ENCODE results near the gene CYSTM1.

Gene CYSTM1

GRCh38 chr5:140202078-140202477 lies 27.1 kb downstream of the CYSTM1 start:
- H3K4me3 ChIP-seq (ENCODE audit: low read depth, low read length) = no peak overlapping the region
- no peak for TF ChIP-seq CTCF (IDR thresholded peaks at IDR 0.05; ENCODE audit: low read depth, low read length)
- peak; percentile 53 for DNase-seq (ENCODE audit: low read depth, low spot score)
- in situ Hi-C loops (cut with HindIII; ENCODE audit: low sequenced_read_pairs) = no loop called here

- in situ Hi-C loops (cut with HindIII; ENCODE audit: low sequenced_read_pairs) = no loop called here
- H3K4me3 ChIP-seq (ENCODE audit: low read depth, low read length) = no peak overlapping the region
- DNase-seq (ENCODE audit: low read depth, low spot score) = no peak
- TF ChIP-seq CTCF (IDR thresholded peaks at IDR 0.05; ENCODE audit: low read depth, low read length) = no peak
Observed at GRCh38 chr5:140202610-140203009, 27.6 kb downstream of the CYSTM1 start.

DNA sequence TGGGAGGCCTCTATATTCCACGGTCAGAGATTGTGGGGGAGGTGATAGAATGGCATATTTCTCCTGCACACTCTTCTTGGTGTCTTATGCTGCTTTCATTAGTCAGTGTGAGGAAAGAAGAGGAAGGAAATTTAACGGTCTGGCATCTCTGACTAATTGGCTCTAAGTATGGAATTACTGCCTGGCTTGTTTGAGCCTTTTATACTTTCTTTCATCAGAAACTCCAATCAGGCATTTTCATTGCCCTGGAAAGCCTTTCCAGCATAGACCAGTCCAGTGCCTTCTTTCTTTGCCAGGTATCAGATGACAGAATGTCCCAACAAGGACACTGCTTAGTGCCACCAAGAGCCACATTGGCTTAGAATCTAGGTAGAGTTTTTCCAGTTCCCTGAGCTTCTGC lies 30.2 kb downstream of the CYSTM1 start:
- no peak overlapping the region for H3K4me3 ChIP-seq (ENCODE audit: low read depth, low read length)
- in situ Hi-C loops (cut with HindIII; ENCODE audit: low sequenced_read_pairs) = no loop called here
- DNase-seq (ENCODE audit: low read depth, low spot score) = no peak
- no peak for TF ChIP-seq CTCF (IDR thresholded peaks at IDR 0.05; ENCODE audit: low read depth, low read length)

GRCh38 chr5:140205952-140206351 lies 31.0 kb downstream of the CYSTM1 start:
- no peak for DNase-seq (ENCODE audit: low read depth, low spot score)
- in situ Hi-C loops (cut with HindIII; ENCODE audit: low sequenced_read_pairs) = no loop called here
- TF ChIP-seq CTCF (IDR thresholded peaks at IDR 0.05; ENCODE audit: low read depth, low read length) = no peak
- H3K4me3 ChIP-seq (ENCODE audit: low read depth, low read length) = no peak overlapping the region

DNA sequence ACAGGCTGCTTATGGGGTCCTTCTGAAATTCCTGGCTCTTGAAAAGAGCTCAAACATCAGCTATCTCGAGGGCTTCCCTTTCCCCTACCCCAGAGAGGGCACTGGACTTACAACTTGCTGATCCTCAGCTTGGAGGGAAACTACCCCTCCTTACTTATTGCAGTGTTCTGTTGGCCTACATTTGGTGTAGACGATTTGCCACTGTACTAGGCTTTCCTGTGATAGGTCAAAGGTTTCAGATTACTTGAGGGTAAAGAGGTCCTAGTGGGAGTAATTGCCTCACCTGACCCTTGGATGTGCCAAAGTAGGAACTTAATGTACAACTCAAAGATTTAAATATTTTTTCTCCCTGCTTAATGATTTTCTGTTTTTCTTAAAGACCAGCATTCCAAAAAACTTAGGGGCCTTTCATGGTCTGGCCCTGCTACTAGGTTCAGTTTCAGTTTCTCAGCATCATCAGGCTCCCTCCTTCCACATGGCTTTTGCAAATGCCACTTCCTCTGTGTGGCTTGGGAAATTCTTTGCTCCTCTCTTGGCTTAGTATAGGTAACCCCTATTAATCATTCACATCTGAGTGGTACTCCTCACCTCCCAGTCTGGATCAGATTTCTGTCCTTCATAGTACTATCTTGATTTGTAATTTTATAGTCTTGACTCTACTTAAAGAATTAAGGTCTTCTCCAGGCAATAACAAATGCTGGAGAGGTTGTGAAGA lies 32.4 kb downstream of the CYSTM1 start:
- no peak for TF ChIP-seq CTCF (IDR thresholded peaks at IDR 0.05; ENCODE audit: low read depth, low read length)

GRCh38 chr5:140208065-140208464 lies 33.1 kb downstream of the CYSTM1 start:
- no peak overlapping the region for H3K4me3 ChIP-seq (ENCODE audit: low read depth, low read length)
- in situ Hi-C loops (cut with HindIII; ENCODE audit: low sequenced_read_pairs) = no loop called here
- TF ChIP-seq CTCF (IDR thresholded peaks at IDR 0.05; ENCODE audit: low read depth, low read length) = no peak
- DNase-seq (ENCODE audit: low read depth, low spot score) = no peak

More for the DNA sequence above, 32.4 kb downstream of the CYSTM1 start:
- in situ Hi-C loops (cut with HindIII; ENCODE audit: low sequenced_read_pairs) = no loop called here
- H3K4me3 ChIP-seq (ENCODE audit: low read depth, low read length) = no peak overlapping the region
- DNase-seq (ENCODE audit: low read depth, low spot score) = no peak
